GM12892 (cell line): Measurements from ENCODE around the gene CTNNA3.

ENCODE experiments used
- POLR2A ChIP-seq: IDR thresholded peaks from 2 replicates; pipeline ENCODE4 v1.6.1; 2011; ENCODE audit warnings: low read depth, low read length, control low read depth
- TAF1 ChIP-seq: IDR thresholded peaks from 2 replicates; pipeline ENCODE4 v1.6.1; 2011; ENCODE audit warnings: low read depth, mild to moderate bottlenecking, control low read depth, low read length, borderline replicate concordance

DNA sequence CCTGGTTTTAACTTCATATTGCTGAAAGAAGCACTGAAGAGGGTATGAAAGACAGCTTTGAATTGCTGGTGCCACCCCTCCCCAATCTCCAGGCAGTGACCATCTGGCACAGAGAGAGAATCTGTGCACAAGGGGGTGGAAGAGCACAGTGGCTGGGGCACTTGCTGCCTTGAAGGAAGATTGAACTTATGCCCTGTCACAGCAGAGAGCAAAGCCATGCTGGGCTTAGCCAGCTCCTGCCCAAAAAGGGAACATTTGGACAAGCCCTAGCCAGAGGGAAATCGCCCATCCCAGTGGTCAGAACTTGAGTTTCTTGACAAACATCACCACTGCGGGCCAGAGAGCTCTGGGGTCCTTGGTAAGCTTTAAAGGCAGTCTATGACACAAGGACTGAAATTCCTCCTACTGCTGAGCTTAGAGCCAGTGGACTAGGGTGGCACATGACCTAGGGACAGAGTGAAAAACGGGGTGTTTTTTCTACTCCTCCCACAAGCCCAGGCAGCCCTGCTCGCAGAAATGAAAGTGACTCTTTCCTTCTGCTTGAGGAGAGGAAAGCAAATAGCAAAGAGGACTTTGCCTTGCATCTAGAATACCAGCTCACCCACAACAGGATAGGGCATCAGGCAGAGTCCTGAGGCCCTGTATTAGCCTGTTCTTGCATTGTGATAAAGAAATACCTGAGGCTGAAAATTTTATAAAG, 257.2 kb downstream of the CTNNA3 start:
- TF ChIP-seq POLR2A, result no peak
- TF ChIP-seq TAF1, result no peak
